ENCODE measurements around the gene MUC22.
"Not testable (repeated sequence)": the region's sequence is repeated elsewhere in the genome, so short reads cannot be mapped to it uniquely, and the experiment has no call there.

MUC22 gene

DNA sequence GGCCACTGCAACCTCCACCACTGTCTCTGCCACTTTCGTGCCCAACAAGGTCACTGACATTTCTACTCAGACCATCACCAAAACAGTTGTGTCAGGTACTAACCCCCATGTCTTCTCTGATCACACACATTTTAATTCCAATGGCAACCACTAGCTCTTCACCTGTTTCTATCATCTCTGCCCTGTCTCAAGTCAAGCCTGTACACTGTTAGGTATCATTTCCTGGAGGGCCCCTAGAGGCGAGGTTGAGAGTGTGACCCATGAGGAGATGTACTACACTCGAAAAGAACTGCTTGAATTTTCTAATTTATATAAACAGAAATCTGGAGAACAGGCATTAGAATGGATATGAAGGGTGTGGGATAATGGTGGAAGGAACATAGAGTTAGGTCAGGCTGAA, 44.1 kb upstream of the MUC22 start:
- TF ChIP-seq, protein P1, sequence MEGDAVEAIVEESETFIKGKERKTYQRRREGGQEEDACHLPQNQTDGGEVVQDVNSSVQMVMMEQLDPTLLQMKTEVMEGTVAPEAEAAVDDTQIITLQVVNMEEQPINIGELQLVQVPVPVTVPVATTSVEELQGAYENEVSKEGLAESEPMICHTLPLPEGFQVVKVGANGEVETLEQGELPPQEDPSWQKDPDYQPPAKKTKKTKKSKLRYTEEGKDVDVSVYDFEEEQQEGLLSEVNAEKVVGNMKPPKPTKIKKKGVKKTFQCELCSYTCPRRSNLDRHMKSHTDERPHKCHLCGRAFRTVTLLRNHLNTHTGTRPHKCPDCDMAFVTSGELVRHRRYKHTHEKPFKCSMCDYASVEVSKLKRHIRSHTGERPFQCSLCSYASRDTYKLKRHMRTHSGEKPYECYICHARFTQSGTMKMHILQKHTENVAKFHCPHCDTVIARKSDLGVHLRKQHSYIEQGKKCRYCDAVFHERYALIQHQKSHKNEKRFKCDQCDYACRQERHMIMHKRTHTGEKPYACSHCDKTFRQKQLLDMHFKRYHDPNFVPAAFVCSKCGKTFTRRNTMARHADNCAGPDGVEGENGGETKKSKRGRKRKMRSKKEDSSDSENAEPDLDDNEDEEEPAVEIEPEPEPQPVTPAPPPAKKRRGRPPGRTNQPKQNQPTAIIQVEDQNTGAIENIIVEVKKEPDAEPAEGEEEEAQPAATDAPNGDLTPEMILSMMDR (IDR thresholded peaks at IDR 0.05; ENCODE audit: extremely low read depth, insufficient read depth, missing control alignments): no peak
- DNase-seq (ENCODE audit: low spot score): no peak
- in situ Hi-C loops (cut with MboI; ENCODE audit: low pct_unique_long_range_greater_than_20kb, low sequenced_read_pairs, unreplicated experiment): no loop called here

GRCh38 chr6:30969171-30969570, 41.1 kb upstream of the MUC22 start:
- DNase-seq (ENCODE audit: low spot score); in situ Hi-C loops (cut with MboI; ENCODE audit: low pct_unique_long_range_greater_than_20kb, low sequenced_read_pairs, unreplicated experiment): not testable (repeated sequence)

DNA sequence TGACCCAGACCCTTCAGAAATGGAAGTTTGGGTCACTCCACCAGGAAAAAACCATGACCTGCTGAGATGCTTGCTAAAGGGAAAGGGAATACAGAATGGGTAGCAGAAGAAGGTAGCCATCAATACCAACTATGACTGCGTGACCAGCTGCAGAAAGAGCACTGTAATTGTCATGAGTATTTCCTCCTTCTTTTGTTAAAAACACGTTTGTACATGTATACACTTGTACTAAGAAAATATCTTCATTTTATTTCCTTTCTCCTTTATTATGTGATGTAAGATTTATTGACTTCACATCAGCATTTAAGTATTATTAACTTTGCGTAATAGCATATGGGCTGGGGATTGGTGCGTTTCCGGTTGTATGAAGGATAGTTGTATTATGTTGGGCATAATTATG, 39.3 kb upstream of the MUC22 start:
- in situ Hi-C loops (cut with MboI; ENCODE audit: low pct_unique_long_range_greater_than_20kb, low sequenced_read_pairs, unreplicated experiment): no loop called here
- TF ChIP-seq, protein P1 (IDR thresholded peaks at IDR 0.05; ENCODE audit: extremely low read depth, insufficient read depth, missing control alignments): no peak
- no peak for DNase-seq (ENCODE audit: low spot score)

DNA sequence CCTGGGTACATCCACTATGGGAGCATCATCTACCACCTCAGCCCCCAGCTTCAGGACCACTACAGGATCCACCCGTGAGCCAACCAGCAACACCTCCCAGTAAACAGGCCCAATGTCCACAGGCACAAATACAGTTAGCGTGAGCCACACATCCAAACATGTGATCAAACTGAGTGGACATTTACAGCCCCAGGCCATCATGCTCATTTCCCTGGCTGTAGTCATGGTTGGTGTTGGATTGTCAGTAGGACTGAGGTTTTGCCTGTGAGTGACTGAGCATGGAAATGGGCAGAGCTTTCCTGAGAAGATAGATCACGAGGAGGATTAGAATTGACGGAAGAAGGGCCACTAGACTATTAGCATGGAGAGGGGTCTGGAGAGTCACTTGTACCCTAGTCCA, 37.5 kb upstream of the MUC22 start:
- TF ChIP-seq, protein P1 (IDR thresholded peaks at IDR 0.05; ENCODE audit: extremely low read depth, insufficient read depth, missing control alignments): no peak
- no peak for DNase-seq (ENCODE audit: low spot score)
- in situ Hi-C loops (cut with MboI; ENCODE audit: low pct_unique_long_range_greater_than_20kb, low sequenced_read_pairs, unreplicated experiment): no loop called here

- in situ Hi-C loops (cut with MboI; ENCODE audit: low pct_unique_long_range_greater_than_20kb, low sequenced_read_pairs, unreplicated experiment): no loop called here
- TF ChIP-seq, protein P1 (IDR thresholded peaks at IDR 0.05; ENCODE audit: extremely low read depth, insufficient read depth, missing control alignments): no peak
- no peak for DNase-seq (ENCODE audit: low spot score)
Measured at GRCh38 chr6:30974490-30975252, 35.6 kb upstream of the MUC22 start.

GRCh38 chr6:30979141-30979540, 31.1 kb upstream of the MUC22 start:
- TF ChIP-seq, protein P1 (IDR thresholded peaks at IDR 0.05; ENCODE audit: extremely low read depth, insufficient read depth, missing control alignments): no peak
- in situ Hi-C loops (cut with MboI; ENCODE audit: low pct_unique_long_range_greater_than_20kb, low sequenced_read_pairs, unreplicated experiment): no loop called here
- no peak for DNase-seq (ENCODE audit: low spot score)

DNA sequence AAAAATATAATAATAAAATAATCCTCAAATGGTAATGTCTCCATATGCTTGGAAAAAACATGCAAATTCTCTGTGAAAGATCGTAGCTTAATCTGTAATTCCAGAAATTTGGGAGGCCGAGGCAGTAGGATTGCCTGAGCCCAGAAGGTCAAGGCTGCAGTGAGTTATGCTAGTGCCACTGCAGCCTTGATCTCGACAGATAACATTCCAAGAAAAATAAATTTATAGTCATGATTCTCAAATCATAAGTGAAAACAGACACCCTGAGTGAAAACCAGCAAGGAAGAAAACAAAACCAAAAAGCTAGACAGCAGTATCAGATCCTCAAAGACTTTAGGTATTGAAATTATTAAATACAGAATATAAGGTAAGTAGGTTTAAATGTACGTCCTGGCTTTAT, 30.6 kb upstream of the MUC22 start:
- in situ Hi-C loops (cut with MboI; ENCODE audit: low pct_unique_long_range_greater_than_20kb, low sequenced_read_pairs, unreplicated experiment): no loop called here

More for the DNA sequence above, 30.6 kb upstream of the MUC22 start:
- TF ChIP-seq, protein P1 (IDR thresholded peaks at IDR 0.05; ENCODE audit: extremely low read depth, insufficient read depth, missing control alignments): no peak
- no peak for DNase-seq (ENCODE audit: low spot score)
